Measurements from ENCODE around the gene DCDC2.

DNA sequence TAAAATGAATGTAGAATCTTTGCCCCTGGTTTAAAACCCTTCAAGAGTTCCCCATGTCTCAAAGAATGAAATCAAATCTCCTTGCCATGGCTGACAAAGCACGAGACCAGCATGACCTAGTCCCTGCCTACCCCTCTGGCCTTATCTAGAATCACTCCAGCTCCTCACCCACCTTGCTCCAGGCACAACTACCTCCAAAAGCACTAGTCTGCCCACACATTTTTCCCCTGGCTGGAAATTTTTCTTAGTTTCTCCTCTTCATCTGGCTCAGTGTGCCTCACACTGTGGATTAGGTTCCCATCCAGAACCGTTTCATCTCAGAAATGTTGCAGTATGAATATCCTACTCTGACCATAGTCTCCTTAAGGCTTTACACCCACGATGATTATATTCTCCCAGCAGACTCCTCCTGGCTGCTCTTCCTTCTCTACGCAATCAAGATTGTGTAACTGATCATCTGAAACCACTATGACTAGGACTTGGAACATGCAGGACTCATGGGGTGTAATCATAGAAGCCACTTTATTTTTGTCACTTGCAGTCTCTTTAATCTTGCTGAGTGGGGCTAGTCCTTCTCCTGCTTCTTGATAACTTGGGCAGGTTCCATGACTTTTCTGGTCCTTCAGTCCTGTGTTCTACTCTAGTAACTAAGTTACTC is 37.0 kb upstream of the DCDC2 start:
- TF ChIP-seq FOXA1 (IDR thresholded peaks at IDR 0.05) (no peak), RAD21 (IDR thresholded peaks at IDR 0.05) (no peak), YY1 (IDR thresholded peaks at IDR 0.05) (no peak), REST (IDR thresholded peaks at IDR 0.05) (no peak)
- TF ChIP-seq, protein P1, sequence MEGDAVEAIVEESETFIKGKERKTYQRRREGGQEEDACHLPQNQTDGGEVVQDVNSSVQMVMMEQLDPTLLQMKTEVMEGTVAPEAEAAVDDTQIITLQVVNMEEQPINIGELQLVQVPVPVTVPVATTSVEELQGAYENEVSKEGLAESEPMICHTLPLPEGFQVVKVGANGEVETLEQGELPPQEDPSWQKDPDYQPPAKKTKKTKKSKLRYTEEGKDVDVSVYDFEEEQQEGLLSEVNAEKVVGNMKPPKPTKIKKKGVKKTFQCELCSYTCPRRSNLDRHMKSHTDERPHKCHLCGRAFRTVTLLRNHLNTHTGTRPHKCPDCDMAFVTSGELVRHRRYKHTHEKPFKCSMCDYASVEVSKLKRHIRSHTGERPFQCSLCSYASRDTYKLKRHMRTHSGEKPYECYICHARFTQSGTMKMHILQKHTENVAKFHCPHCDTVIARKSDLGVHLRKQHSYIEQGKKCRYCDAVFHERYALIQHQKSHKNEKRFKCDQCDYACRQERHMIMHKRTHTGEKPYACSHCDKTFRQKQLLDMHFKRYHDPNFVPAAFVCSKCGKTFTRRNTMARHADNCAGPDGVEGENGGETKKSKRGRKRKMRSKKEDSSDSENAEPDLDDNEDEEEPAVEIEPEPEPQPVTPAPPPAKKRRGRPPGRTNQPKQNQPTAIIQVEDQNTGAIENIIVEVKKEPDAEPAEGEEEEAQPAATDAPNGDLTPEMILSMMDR (IDR thresholded peaks at IDR 0.05; ENCODE audit: low read depth, low read length, missing input control) = no peak
- TF ChIP-seq, protein P2, sequence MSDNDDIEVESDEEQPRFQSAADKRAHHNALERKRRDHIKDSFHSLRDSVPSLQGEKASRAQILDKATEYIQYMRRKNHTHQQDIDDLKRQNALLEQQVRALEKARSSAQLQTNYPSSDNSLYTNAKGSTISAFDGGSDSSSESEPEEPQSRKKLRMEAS (IDR thresholded peaks at IDR 0.05) = no peak

All from liver (tissue), 3 donors.